Upper lobe of left lung (tissue), 4 donors: ENCODE results near the gene FN3K.

ENCODE experiments used
- CTCF ChIP-seq, 6 experiments: fragments of 450-650 bp in 4 of 6; fragments of 200-600 bp in 2 of 6; sonication (generic) in 2 of 6; IDR thresholded peaks; one replicate each; pipeline ENCODE4 v1.5.1; 2016 to 2019; ENCODE audit warnings: antibody characterized with exemption in 6 of 6
- POLR2AphosphoS5 ChIP-seq, 2 donors: sonication (generic); formaldehyde crosslinking; IDR thresholded peaks; one replicate each; pipeline ENCODE4 v1.5.1; 2017; ENCODE audit warnings: antibody characterized with exemption in 2 of 2

GRCh38 chr17:82736511-82737185 lies 1.2 kb downstream of the FN3K start:
- TF ChIP-seq CTCF (IDR thresholded peaks at IDR 0.05) (no peak), POLR2AphosphoS5 (IDR thresholded peaks at IDR 0.05) (no peak)
